ENCODE measurements around the gene MED26. TPM values are rescaled to one million over a fixed set of nuclear protein-coding genes. Genes with fewer than 3 reads are reported as not detected.

MED26 gene
- total and polyA plus RNA-seq, 10 of the 15 experiments (the other 5 are each of a cell fraction or from before 2014, with no cell fraction given) = 1.1 to 21.4 (median 9.7) TPM

GRCh38 chr19:16541526-16542044 is 86.4 kb downstream of the MED26 start (continued):
- TF ChIP-seq RUNX3 (IDR thresholded peaks at IDR 0.05; ENCODE audit: low read length) (no peak), IRF5 (IDR thresholded peaks at IDR 0.05; ENCODE audit: borderline replicate concordance) (no peak), ZBTB11 (CRISPR knock-in tag; IDR thresholded peaks at IDR 0.05) (no peak), RFX5 (IDR thresholded peaks at IDR 0.05; ENCODE audit: low read depth, low read length) (no peak)

GRCh38 chr19:16540948-16541347 is 87.1 kb downstream of the MED26 start:
- Histone ChIP-seq H3K4me1 (ENCODE audit: control insufficient read depth, insufficient read depth, low read length) (peaks cover 8% of the 10 kb centered on the region; the same call in 1 of the 2 replicates), H3K36me3 (ENCODE audit: control insufficient read depth in 2 of 2, insufficient read depth in 2 of 2, low read length in 1 of 2) (peaks cover 13 to 14% of the 10 kb centered on the region in 2 experiments; a peak in 3 of 4 replicates), H3K79me2 (ENCODE audit: control insufficient read depth, insufficient read depth, low read length) (peaks cover 79% of the 10 kb centered on the region), H4K20me1 (ENCODE audit: control insufficient read depth, insufficient read depth) (peaks cover 4% of the 10 kb centered on the region; the same call in 1 of the 2 replicates), H3K4me3 (peak overlapping the region; percentile 99), H3K9ac (ENCODE audit: control insufficient read depth, insufficient read depth, low read length) (peak overlapping the region; percentile 80; the same call in 1 of the 2 replicates), H3K27me3 (replicated peaks in 1 of 2; ENCODE audit: control insufficient read depth in 2 of 2, insufficient read depth in 2 of 2, low read length in 1 of 2) (no peaks in the 10 kb centered on the region), H2AFZ (ENCODE audit: control insufficient read depth, low read depth, low read length) (no peak overlapping the region), H3K4me2 (ENCODE audit: control insufficient read depth, insufficient read depth) (peak overlapping the region; percentile 91), H3K27ac (ENCODE audit: control insufficient read depth, insufficient read depth) (peak overlapping the region; percentile 68), H3K9me3 (replicated peaks; ENCODE audit: control insufficient read depth, insufficient read depth, low read length) (no peaks in the 10 kb centered on the region; the same call in 2 of the 3 replicates)
- in situ Hi-C loops (cut with MboI) (no loop called here), intact Hi-C loops (cut with micrococcal nuclease; ENCODE audit: unreplicated experiment) (loop anchor here (5.0 to 10.0 kb wide), 2 partner anchors 81 to 96 kb away; no protein-coding TSS in a partner anchor)
- ChIA-PET SMC1A (ENCODE audit: uncharacterized antibody, unreplicated experiment) (interaction anchor here (0.8 to 1.6 kb wide), 3 partner anchors 43 to 98 kb away, joined by 4 read pairs; no protein-coding TSS in a partner anchor), CTCF (no interaction called here), RAD21 (ENCODE audit: unreplicated experiment) (interaction anchor here (1.2 kb wide), 1 partner anchor 17 kb away, joined by 3 read pairs; no protein-coding TSS in a partner anchor), POLR2A (interaction anchor here (0.6 to 6.1 kb wide), 3 partner anchors 46 to 97 kb away, joined by 3 to 72 read pairs (median 6); no protein-coding TSS in a partner anchor)
- TF ChIP-seq RUNX3 (IDR thresholded peaks at IDR 0.05; ENCODE audit: low read length) (no peak), BCL11A (IDR thresholded peaks at IDR 0.05; ENCODE audit: low read depth, low read length) (no peak), SMC3 (IDR thresholded peaks at IDR 0.05; ENCODE audit: borderline replicate concordance, low read length) (no peak), HDAC6 (IDR thresholded peaks at IDR 0.05; ENCODE audit: unreplicated experiment) (no peak), TAF1 (IDR thresholded peaks at IDR 0.05; ENCODE audit: borderline replicate concordance, low read depth, low read length) (no peak), YBX1 (IDR thresholded peaks at IDR 0.05) (no peak), IRF4 (IDR thresholded peaks at IDR 0.05; ENCODE audit: low read depth, low read length) (no peak)
- ATAC-seq = no peak
- WGBS (ENCODE audit: insufficient coverage, insufficient replicate concordance, low lambda C conversion rate, missing lambda C conversion rate) = 73% methylated on average over 12 of the region's 12 CpGs
- no TSS peak for BruUV-seq (replicated peaks)
- FAIRE-seq = no peak
- DNase-seq (ENCODE audit: low read depth, low spot score) = no peak

Data from GM12878 (cell line).